BE2C (cell line): ENCODE measurements around the gene CSF1.
A peak's percentile ranks its signal among the peaks of the same experiment; 100 is the strongest.
"Not testable (repeated sequence)": the region's sequence is repeated elsewhere in the genome, so short reads cannot be mapped to it uniquely, and the experiment has no call there.

Experiments used
- DNase-seq: peaks from one replicate; pipeline ENCODE4 v3.0.0-alpha.2; 2020
- H3K27me3 ChIP-seq: fragments of 250-450 bp; sonication (Bioruptor Pico); 2 replicates; pipeline ENCODE4 v1.5.1; 2020; ENCODE audit warnings: mild to moderate bottlenecking
- H3K36me3 ChIP-seq: fragments of 250-450 bp; sonication (Bioruptor Pico); 2 replicates; pipeline ENCODE4 v1.5.1; 2020; ENCODE audit warnings: mild to moderate bottlenecking
- H3K4me1 ChIP-seq: fragments of 250-450 bp; sonication (Bioruptor Pico); 2 replicates; pipeline ENCODE4 v1.5.1; 2020
- H3K4me3 ChIP-seq: 2 replicates; pipeline ENCODE4 v1.5.1; 2011; ENCODE audit warnings: low read depth, low read length
- H3K9me3 ChIP-seq: fragments of 250-450 bp; sonication (Bioruptor Pico); 2 replicates; pipeline ENCODE4 v1.5.1; 2020
- CTCF ChIP-seq: IDR thresholded peaks from 2 replicates; pipeline ENCODE4 v1.5.1; 2012; ENCODE audit warnings: mild to moderate bottlenecking, low read depth, low read length

Gene CSF1

DNA sequence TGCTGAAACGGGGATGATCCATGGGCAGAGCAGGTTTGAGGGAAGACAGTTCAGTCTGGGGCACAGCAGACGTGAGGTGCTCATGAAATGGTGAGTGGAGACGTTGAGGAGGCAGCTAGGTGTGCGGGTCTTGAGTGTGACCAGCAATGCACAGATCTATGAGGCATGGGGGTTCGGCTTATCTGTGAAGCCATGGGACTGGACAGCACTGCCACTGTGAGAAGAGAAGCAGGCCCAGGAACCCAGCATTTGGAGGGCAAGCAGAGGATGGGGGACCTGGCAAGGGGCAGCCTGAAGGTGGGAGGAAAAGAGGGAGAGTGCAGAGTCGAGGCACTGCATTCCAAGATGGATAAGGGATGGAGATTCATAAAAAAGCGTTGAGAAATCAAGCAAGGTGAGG is 8.0 kb downstream of the CSF1 start:
- no peak for TF ChIP-seq CTCF
- no peak overlapping the region for H3K4me3 ChIP-seq

GRCh38 chr1:109919303-109919702 is 8.7 kb downstream of the CSF1 start:
- peaks cover 55% of the 10 kb centered on the region for H3K36me3 ChIP-seq

More for the DNA sequence above, 8.0 kb downstream of the CSF1 start:
- Histone ChIP-seq H3K4me1 (no peaks in the 10 kb centered on the region), H3K9me3 (no peaks in the 10 kb centered on the region), H3K27me3 (no peaks in the 10 kb centered on the region), H3K36me3 (peaks cover 52% of the 10 kb centered on the region)
- no peak for DNase-seq

DNA sequence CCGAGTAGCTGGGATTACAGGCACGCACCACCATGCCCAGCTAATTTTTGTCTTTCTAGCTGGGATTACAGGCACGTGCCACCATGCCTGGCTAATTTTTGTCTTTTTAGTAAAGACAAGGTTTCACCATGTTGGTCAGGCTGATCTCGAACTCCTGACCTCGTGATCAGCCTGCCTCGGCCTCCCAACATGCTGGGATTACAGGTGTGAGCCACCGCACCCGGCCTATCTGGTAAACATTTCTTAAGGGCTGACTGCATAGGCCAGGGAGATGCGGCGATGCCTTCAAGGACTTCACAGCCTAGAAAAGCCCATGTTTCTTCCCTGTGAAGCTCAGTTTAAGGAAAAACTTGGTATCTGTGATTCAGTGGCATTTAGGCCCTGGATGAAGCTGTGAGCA is 9.7 kb downstream of the CSF1 start:
- peaks cover 64% of the 10 kb centered on the region for H3K36me3 ChIP-seq
- not testable (repeated sequence) for H3K27me3 ChIP-seq, H3K9me3 ChIP-seq, H3K4me1 ChIP-seq, H3K4me3 ChIP-seq, DNase-seq

More at GRCh38 chr1:109919303-109919702, 8.7 kb downstream of the CSF1 start:
- no peak for DNase-seq
- Histone ChIP-seq H3K27me3 (no peaks in the 10 kb centered on the region), H3K4me3 (no peak overlapping the region), H3K4me1 (no peaks in the 10 kb centered on the region), H3K9me3 (no peaks in the 10 kb centered on the region)
- no peak for TF ChIP-seq CTCF

DNA sequence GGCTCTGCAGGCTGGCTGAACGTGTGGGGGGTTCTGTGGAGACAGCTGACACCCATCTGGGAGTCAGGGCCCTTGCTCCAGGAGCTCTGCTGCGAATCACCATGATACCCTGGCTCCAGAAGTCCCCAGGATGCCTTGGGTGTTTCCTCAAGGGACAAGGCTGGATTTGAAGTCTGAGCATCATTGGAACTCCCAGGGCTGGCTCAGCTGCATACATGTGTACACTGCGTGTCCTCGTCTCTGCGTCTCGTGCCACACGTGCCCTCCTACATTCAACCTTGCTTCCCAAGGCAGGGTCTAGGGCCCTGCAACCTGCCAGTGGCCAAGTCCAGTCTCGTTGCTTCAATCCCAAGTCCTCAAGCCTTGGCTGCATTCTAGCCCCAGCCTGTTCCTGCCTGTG is 11.7 kb downstream of the CSF1 start:
- TF ChIP-seq CTCF = no peak
- Histone ChIP-seq H3K27me3 (no peaks in the 10 kb centered on the region), H3K4me3 (no peak overlapping the region), H3K36me3 (peaks cover 67% of the 10 kb centered on the region), H3K9me3 (no peaks in the 10 kb centered on the region), H3K4me1 (no peaks in the 10 kb centered on the region)
- no peak for DNase-seq

- DNase-seq = peak; percentile 76
- Histone ChIP-seq H3K9me3 (no peaks in the 10 kb centered on the region), H3K36me3 (peaks cover 57% of the 10 kb centered on the region), H3K4me3 (peak overlapping the region; percentile 78), H3K4me1 (no peaks in the 10 kb centered on the region), H3K27me3 (no peaks in the 10 kb centered on the region)
- TF ChIP-seq CTCF = peak; percentile 92
Measured at GRCh38 chr1:109923131-109923945, 12.7 kb downstream of the CSF1 start.

GRCh38 chr1:109923946-109924275 is 13.3 kb downstream of the CSF1 start:
- H3K36me3 ChIP-seq = peaks cover 57% of the 10 kb centered on the region

More at GRCh38 chr1:109923946-109924275, 13.3 kb downstream of the CSF1 start:
- no peak for TF ChIP-seq CTCF
- Histone ChIP-seq H3K4me1 (no peaks in the 10 kb centered on the region), H3K9me3 (no peaks in the 10 kb centered on the region), H3K27me3 (no peaks in the 10 kb centered on the region), H3K4me3 (peak overlapping the region; percentile 78)
- DNase-seq = no peak
